HFF-Myc (cell line): ENCODE data around the gene ZNF532.
"Not testable (repeated sequence)": the region's sequence is repeated elsewhere in the genome, so short reads cannot be mapped to it uniquely, and the experiment has no call there.

Experiments used
- DNase-seq: peaks from one replicate; pipeline ENCODE4 v3.0.0-alpha.2; 2011; ENCODE audit warnings: low read depth; ENCODE audit errors: extremely low read depth
- H3K4me3 ChIP-seq: replicated peaks from 2 replicates; pipeline ENCODE4 v1.5.1; 2011; ENCODE audit warnings: low read depth, mild to moderate bottlenecking, control low read depth, low read length
- CTCF ChIP-seq: IDR thresholded peaks from 2 replicates; pipeline ENCODE4 v1.5.1; 2012; ENCODE audit warnings: mild to moderate bottlenecking, low read depth, low read length, control low read depth; ENCODE audit errors: missing control alignments

Gene ZNF532

GRCh38 chr18:58864146-58865032 lies at the start of gene ZNF532:
Gene ZNF532 (plus strand): TSS chr18:58864877. CDS start in a region left out here.
- TF ChIP-seq CTCF = no peak
- peak within 1 kb of the TSS; percentile 47 for H3K4me3 ChIP-seq
- DNase-seq = peak; percentile 83

GRCh38 chr18:58819051-58819450 lies 45.6 kb upstream of the ZNF532 start:
- no peak overlapping the region for H3K4me3 ChIP-seq
- no peak for DNase-seq
- no peak for TF ChIP-seq CTCF

DNA sequence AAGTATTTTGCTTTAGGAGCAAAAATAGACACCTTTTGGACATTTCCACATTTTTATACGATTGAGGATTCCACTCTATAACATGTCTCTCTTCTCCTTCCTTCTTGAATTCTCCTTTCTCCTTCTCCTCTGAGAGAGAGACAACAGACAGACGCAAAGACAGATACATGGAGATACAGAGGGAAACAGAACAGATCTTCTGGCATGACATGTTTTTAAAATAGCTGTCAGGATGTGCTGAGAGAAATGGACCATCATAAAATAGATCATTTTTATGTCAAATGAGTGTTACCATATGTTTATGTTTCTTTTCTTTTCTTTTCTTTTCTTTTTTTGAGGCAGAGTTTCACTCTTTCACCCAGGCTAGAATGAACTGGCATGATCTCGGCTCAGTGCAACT lies 44.4 kb upstream of the ZNF532 start:
- TF ChIP-seq CTCF = no peak
- no peak overlapping the region for H3K4me3 ChIP-seq
- DNase-seq = no peak

GRCh38 chr18:58822944-58823343 lies 41.7 kb upstream of the ZNF532 start:
- no peak for TF ChIP-seq CTCF
- H3K4me3 ChIP-seq = no peak overlapping the region
- no peak for DNase-seq

DNA sequence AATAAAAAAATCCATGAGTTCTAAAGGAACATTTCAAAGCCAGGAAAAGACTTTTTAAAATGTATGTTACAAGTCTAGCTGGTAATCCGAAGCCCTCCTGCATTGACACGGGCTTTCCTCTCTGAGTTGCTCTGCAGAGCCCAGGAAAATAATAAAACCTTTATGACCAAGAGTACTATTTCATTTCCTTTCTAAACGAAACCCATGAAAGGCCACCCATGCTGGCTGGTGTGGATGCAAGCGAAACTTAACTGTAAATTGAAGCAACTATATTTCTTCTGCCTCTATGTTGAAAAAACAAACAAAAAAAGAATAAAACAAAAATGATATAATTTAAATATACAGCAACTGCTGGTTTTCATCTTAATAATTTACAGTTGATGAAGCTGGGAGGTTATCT lies 41.3 kb upstream of the ZNF532 start:
- no peak overlapping the region for H3K4me3 ChIP-seq
- no peak for DNase-seq
- TF ChIP-seq CTCF = no peak

DNA sequence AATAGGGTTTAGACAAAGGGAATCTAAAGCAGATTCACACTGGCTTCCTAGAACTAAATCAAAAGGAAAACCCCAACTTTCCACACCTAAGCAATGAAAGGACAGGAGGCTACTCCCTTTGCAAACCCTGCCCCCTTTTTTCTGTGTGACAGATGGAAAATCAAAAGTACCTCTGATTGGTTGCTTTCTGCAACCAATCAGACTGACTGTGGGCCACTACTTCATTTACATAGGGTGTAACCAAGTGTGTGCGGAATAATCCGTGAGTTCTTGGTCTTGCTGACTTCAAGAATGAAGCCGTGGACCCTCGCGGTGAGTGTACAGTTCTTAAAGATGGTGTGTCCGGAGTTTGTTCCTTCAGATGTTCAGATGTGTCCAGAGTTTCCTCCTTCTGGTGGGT lies 37.8 kb upstream of the ZNF532 start:
- not testable (repeated sequence) for DNase-seq

DNA sequence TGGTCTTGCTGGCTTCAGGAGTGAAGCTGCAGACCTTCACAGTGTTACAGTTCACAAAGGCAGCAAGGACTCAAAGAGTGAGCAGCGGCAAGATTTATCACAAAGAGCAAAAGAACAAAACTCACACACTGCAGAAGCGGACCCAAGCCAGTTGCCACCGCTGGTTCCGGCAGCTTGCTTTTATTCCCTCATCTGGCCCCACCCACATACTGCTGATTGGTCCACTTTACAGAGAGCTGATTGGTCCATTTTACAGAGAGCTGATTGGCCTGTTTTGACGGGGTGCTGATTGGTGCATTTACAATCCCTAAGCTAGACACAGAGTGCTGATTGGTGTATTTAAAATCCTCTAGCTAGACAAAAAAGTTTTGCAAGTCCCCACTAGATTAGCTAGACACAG lies 37.2 kb upstream of the ZNF532 start:
- no peak for DNase-seq
- no peak for TF ChIP-seq CTCF
- H3K4me3 ChIP-seq = no peak overlapping the region

More for the DNA sequence above, 37.8 kb upstream of the ZNF532 start:
- H3K4me3 ChIP-seq = not testable (repeated sequence)
